Astrocyte (in vitro differentiated cells and primary cell): ENCODE data around the gene LRRC28. TPM values are rescaled to one million over a fixed set of nuclear protein-coding genes. Genes with fewer than 3 reads are reported as not detected.
A peak's percentile ranks its signal among the peaks of the same experiment; 100 is the strongest.

ENCODE experiments used
- DNase-seq: peaks from one replicate; pipeline ENCODE4 v3.0.0-alpha.2; 2010; ENCODE audit warnings: low read depth
- FAIRE-seq: peaks from 2 replicates; lab custom pipeline; 2011; peaks lifted over from hg19 to GRCh38; lab: Jason Lieb, UNC
- H2AFZ ChIP-seq: 2 replicates; pipeline ENCODE4 v1.6.0; 2012; ENCODE audit warnings: low read depth, low read length, inconsistent platforms
- H3K27ac ChIP-seq: 2 replicates; pipeline ENCODE4 v1.5.1; 2011; ENCODE audit warnings: low read depth, low read length, inconsistent platforms
- H3K27me3 ChIP-seq: 2 replicates; pipeline ENCODE4 v1.6.0; 2011; ENCODE audit warnings: low read length, inconsistent platforms; ENCODE audit not compliant: insufficient read depth
- H3K36me3 ChIP-seq: 2 replicates; pipeline ENCODE4 v1.5.1; 2011; ENCODE audit warnings: low read length, inconsistent platforms; ENCODE audit not compliant: insufficient read depth
- H3K4me1 ChIP-seq: 2 replicates; pipeline ENCODE4 v1.5.1; 2011; ENCODE audit warnings: low read length, inconsistent platforms; ENCODE audit not compliant: insufficient read depth
- H3K4me2 ChIP-seq: 2 replicates; pipeline ENCODE4 v1.6.0; 2012; ENCODE audit warnings: low read length, inconsistent platforms
- H3K4me3 ChIP-seq: 2 replicates; pipeline ENCODE4 v1.5.1; 2011; ENCODE audit warnings: low read depth, mild to moderate bottlenecking, low read length, inconsistent platforms; ENCODE audit not compliant: insufficient read depth
- H3K79me2 ChIP-seq: 2 replicates; pipeline ENCODE4 v1.6.0; 2012; ENCODE audit warnings: mild to moderate bottlenecking, low read length, inconsistent platforms; ENCODE audit not compliant: insufficient read depth
- H3K9ac ChIP-seq: 2 replicates; pipeline ENCODE4 v1.6.0; 2012; ENCODE audit warnings: mild to moderate bottlenecking, low read length, inconsistent platforms
- H3K9me3 ChIP-seq: 2 replicates; pipeline ENCODE4 v1.5.1; 2012; ENCODE audit warnings: low read depth, mild to moderate bottlenecking, low read length, inconsistent platforms; ENCODE audit not compliant: insufficient read depth
- H4K20me1 ChIP-seq: 2 replicates; pipeline ENCODE4 v1.6.0; 2012; ENCODE audit warnings: low read length, inconsistent platforms; ENCODE audit not compliant: insufficient read depth
- H3K27ac Mint-ChIP-seq: one replicate; pipeline ENCODE4 v1.8.0; 2021; ENCODE audit warnings: mild to moderate bottlenecking, mixed read lengths; ENCODE audit not compliant: unreplicated experiment
- H3K27me3 Mint-ChIP-seq: one replicate; pipeline ENCODE4 v1.8.0; 2021; ENCODE audit warnings: low read depth, mixed read lengths; ENCODE audit not compliant: unreplicated experiment
- H3K36me3 Mint-ChIP-seq: one replicate; pipeline ENCODE4 v1.8.0; 2021; ENCODE audit warnings: low read depth, mixed read lengths; ENCODE audit not compliant: unreplicated experiment
- H3K4me1 Mint-ChIP-seq: one replicate; pipeline ENCODE4 v1.8.0; 2021; ENCODE audit warnings: low read depth, mixed read lengths; ENCODE audit not compliant: unreplicated experiment
- H3K4me3 Mint-ChIP-seq: one replicate; pipeline ENCODE4 v1.8.0; 2021; ENCODE audit warnings: mild to moderate bottlenecking, moderate library complexity, mixed read lengths; ENCODE audit not compliant: unreplicated experiment
- H3K9me3 Mint-ChIP-seq: one replicate; pipeline ENCODE4 v1.8.0; 2021; ENCODE audit warnings: mild to moderate bottlenecking, mixed read lengths; ENCODE audit not compliant: unreplicated experiment
- EZH2 ChIP-seq: IDR thresholded peaks from 2 replicates; pipeline ENCODE4 v1.6.1; 2012; ENCODE audit warnings: mild to moderate bottlenecking, low read length, inconsistent platforms; ENCODE audit not compliant: insufficient read depth
- total RNA-seq: library from RNA; stranded (reverse); gene quantifications from 2 replicates; pipeline ENCODE4 v1.2.1, GENCODE V29; 2021
- TF ChIP-seq, protein P1 (sequence below): IDR thresholded peaks from 2 replicates; pipeline ENCODE4 v1.5.1; 2011; ENCODE audit warnings: low read depth, mild to moderate bottlenecking, inconsistent platforms, low read length, moderate library complexity; ENCODE audit not compliant: insufficient read depth

LRRC28 gene
- total RNA-seq, 1 donor from 2014 or later: 28.1 TPM

DNA sequence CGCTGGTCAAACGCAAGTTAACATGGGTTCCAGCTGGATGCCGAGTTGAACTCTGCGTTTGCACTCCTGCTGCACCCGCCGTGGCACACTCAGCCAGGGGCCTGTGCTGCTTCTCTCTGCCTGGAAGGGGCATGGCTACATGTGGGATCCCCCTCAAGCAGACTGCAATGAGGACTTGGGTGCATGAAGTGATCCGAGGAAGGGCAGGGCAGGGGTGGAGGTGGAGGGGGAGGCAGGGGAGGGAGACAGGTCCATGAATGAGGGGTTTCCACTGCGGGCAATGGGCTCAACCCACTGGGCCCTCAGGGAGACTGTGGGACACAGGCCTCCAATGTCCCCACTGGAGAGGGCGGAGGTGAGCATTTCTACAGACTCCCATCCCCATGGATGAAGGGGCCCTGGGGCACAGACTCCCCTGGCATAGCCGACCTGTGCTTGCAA lies 172.9 kb downstream of the LRRC28 start:
- no peaks in the 10 kb centered on the region for H3K36me3 Mint-ChIP-seq
- TF ChIP-seq, protein P1, sequence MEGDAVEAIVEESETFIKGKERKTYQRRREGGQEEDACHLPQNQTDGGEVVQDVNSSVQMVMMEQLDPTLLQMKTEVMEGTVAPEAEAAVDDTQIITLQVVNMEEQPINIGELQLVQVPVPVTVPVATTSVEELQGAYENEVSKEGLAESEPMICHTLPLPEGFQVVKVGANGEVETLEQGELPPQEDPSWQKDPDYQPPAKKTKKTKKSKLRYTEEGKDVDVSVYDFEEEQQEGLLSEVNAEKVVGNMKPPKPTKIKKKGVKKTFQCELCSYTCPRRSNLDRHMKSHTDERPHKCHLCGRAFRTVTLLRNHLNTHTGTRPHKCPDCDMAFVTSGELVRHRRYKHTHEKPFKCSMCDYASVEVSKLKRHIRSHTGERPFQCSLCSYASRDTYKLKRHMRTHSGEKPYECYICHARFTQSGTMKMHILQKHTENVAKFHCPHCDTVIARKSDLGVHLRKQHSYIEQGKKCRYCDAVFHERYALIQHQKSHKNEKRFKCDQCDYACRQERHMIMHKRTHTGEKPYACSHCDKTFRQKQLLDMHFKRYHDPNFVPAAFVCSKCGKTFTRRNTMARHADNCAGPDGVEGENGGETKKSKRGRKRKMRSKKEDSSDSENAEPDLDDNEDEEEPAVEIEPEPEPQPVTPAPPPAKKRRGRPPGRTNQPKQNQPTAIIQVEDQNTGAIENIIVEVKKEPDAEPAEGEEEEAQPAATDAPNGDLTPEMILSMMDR: no peak
- no peak for TF ChIP-seq EZH2
- Histone ChIP-seq H4K20me1 (no peaks in the 10 kb centered on the region), H2AFZ (no peak overlapping the region), H3K4me3 (no peak overlapping the region), H3K4me2 (no peak overlapping the region), H3K27ac (no peak overlapping the region), H3K9me3 (no peaks in the 10 kb centered on the region), H3K9ac (no peak overlapping the region), H3K36me3 (no peaks in the 10 kb centered on the region), H3K27me3 (no peaks in the 10 kb centered on the region), H3K79me2 (no peaks in the 10 kb centered on the region), H3K4me1 (peaks cover 19% of the 10 kb centered on the region)
- no peak for FAIRE-seq
- no peak for DNase-seq
- H3K4me3 Mint-ChIP-seq: no peak overlapping the region
- H3K9me3 Mint-ChIP-seq: peaks cover under 1% of the 10 kb centered on the region
- peaks cover 19% of the 10 kb centered on the region for H3K27me3 Mint-ChIP-seq
- H3K4me1 Mint-ChIP-seq: peaks cover 21% of the 10 kb centered on the region
- H3K27ac Mint-ChIP-seq: no peak overlapping the region

GRCh38 chr15:99424978-99425656 lies 173.8 kb downstream of the LRRC28 start:
- H3K4me1 Mint-ChIP-seq: peaks cover 21% of the 10 kb centered on the region

More at GRCh38 chr15:99424978-99425656, 173.8 kb downstream of the LRRC28 start:
- H3K79me2 ChIP-seq: no peaks in the 10 kb centered on the region
- TF ChIP-seq, protein P1: no peak
- TF ChIP-seq EZH2: no peak
- Mint-ChIP-seq H3K27me3 (peaks cover 20% of the 10 kb centered on the region), H3K4me3 (no peak overlapping the region), H3K36me3 (no peaks in the 10 kb centered on the region), H3K27ac (peak overlapping the region; percentile 77), H3K9me3 (no peaks in the 10 kb centered on the region)
- H3K9ac ChIP-seq: peak overlapping the region; percentile 64
- no peaks in the 10 kb centered on the region for H3K9me3 ChIP-seq
- H3K27me3 ChIP-seq: no peaks in the 10 kb centered on the region
- no peak for FAIRE-seq
- peak overlapping the region; percentile 5 for H3K27ac ChIP-seq
- peak overlapping the region; percentile 53 for H3K4me2 ChIP-seq
- H2AFZ ChIP-seq: peak overlapping the region; percentile 87
- H4K20me1 ChIP-seq: no peaks in the 10 kb centered on the region
- H3K4me3 ChIP-seq: no peak overlapping the region
- peak; percentile 83 for DNase-seq
- peaks cover 19% of the 10 kb centered on the region for H3K4me1 ChIP-seq
- H3K36me3 ChIP-seq: no peaks in the 10 kb centered on the region
